ENCODE data around the gene SLCO2A1. TPM values are rescaled to one million over a fixed set of nuclear protein-coding genes. Genes with fewer than 3 reads are reported as not detected.

SLCO2A1 gene
- total and polyA plus RNA-seq, 3 donors from 2014 or later: 2.2 to 5.3 (median 2.5) TPM

DNA sequence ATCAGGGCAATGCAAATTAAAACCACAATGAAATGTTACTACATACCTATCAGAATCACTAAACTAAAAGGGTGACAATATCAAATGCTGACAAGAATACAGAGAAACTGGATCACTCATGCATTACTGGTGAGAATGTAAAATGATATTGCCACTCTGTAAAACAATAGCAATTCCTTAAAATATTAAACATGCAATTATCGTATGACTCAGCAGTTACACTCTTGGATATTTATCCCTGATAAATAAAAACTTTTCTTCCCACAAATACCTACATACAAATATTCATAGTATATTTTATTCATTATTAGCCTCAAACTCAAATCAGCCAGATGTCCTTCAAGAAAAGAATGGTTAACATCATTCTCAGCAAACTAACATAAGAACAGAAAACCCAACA lies 108.1 kb downstream of the SLCO2A1 start:
- H3K36me3 ChIP-seq (ENCODE audit: low read depth, missing control alignments): no peaks in the 10 kb centered on the region

DNA sequence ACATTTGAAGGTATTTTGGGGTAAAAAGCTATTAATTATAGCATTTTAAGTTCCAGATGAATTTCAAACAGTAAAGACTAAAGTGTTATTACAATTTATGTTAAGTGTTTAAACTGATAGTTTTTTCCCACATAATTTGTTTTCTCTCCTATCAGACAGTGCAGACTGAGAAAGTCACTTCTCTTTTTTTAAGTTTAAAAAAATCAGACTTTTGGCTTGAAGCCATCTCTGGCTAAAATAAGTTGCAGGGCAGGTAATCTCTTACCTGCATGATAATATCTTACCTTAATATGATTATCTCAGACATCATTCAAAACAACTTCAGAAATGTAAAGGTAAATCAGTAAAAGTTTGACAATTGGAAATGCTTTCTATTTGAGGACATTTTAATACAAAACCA lies 112.6 kb downstream of the SLCO2A1 start:
- Histone ChIP-seq H3K36me3 (ENCODE audit: low read depth, missing control alignments) (no peaks in the 10 kb centered on the region), H3K27me3 (no peaks in the 10 kb centered on the region), H3K27ac (no peak overlapping the region), H3K9me3 (no peaks in the 10 kb centered on the region), H3K4me3 (no peak overlapping the region), H3K4me1 (no peaks in the 10 kb centered on the region)
- intact Hi-C loops (cut with DNase I; ENCODE audit: low total_unique reads): no loop called here
- TF ChIP-seq POLR2A (IDR thresholded peaks at IDR 0.05): no peak
- TF ChIP-seq, protein P1, sequence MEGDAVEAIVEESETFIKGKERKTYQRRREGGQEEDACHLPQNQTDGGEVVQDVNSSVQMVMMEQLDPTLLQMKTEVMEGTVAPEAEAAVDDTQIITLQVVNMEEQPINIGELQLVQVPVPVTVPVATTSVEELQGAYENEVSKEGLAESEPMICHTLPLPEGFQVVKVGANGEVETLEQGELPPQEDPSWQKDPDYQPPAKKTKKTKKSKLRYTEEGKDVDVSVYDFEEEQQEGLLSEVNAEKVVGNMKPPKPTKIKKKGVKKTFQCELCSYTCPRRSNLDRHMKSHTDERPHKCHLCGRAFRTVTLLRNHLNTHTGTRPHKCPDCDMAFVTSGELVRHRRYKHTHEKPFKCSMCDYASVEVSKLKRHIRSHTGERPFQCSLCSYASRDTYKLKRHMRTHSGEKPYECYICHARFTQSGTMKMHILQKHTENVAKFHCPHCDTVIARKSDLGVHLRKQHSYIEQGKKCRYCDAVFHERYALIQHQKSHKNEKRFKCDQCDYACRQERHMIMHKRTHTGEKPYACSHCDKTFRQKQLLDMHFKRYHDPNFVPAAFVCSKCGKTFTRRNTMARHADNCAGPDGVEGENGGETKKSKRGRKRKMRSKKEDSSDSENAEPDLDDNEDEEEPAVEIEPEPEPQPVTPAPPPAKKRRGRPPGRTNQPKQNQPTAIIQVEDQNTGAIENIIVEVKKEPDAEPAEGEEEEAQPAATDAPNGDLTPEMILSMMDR (IDR thresholded peaks at IDR 0.05): no peak
- DNase-seq: no peak

More for the DNA sequence above, 108.1 kb downstream of the SLCO2A1 start:
- Histone ChIP-seq H3K4me1 (no peaks in the 10 kb centered on the region), H3K27me3 (no peaks in the 10 kb centered on the region), H3K9me3 (no peaks in the 10 kb centered on the region), H3K27ac (no peak overlapping the region), H3K4me3 (no peak overlapping the region)
- TF ChIP-seq, protein P1 (IDR thresholded peaks at IDR 0.05): no peak
- no peak for TF ChIP-seq POLR2A (IDR thresholded peaks at IDR 0.05)
- intact Hi-C loops (cut with DNase I; ENCODE audit: low total_unique reads): no loop called here
- WGBS, 2 donors: 95 to 97% methylated on average over 1 of the region's 1 CpG
- no peak for DNase-seq

DNA sequence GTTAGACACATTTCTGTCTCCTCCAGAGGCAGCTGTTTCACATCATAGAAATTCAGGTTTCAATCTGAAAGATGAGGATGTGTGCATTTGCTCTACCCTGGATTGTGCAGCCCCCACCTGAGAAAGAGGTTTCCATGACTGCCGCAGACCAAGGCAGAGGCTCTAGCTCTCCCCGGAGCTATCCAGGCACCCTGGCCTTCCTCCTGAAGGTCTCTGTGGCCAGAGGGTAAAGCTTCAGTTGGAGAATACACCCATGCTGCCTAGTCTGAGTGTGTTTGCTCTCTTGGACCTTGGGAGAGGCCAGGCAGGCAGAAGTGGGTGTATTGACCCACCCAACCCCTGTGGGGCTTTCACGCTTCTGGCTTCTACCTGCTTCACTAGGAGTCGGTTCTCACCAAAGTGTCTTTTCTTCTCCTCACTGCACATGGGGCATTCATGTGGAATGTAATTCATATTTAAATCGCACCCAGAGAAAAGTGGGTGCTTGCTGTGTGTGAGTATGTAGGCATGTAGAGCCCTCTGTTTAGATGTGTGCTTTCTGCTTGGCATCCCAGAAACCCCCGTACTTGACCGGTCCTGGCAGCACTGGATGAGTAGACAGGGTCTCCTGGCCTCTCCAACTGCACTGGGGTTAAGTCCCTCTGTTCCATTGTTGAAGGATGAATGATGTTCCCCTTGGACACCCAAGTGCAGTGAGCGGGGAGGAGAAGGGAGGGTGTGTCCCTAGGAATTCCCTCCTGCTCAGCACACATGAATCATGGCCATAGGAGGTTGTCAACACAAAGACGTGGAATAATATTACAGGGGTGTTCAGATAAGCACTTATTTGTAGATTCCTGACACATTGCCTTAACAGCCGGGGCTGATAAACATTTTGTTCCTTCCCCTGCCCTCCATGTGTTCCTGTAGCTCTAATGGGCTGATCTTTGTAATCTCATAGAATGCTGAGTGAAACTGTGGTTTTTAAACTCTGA lies 113.8 kb downstream of the SLCO2A1 start:
- no peak overlapping the region for H3K27ac ChIP-seq
- H3K27me3 ChIP-seq: no peaks in the 10 kb centered on the region
- no peaks in the 10 kb centered on the region for H3K9me3 ChIP-seq
- DNase-seq: no peak
- H3K4me1 ChIP-seq: no peaks in the 10 kb centered on the region
- H3K4me3 ChIP-seq: no peak overlapping the region
- intact Hi-C loops (cut with DNase I; ENCODE audit: low total_unique reads): no loop called here
- H3K36me3 ChIP-seq (ENCODE audit: low read depth, missing control alignments): no peaks in the 10 kb centered on the region
- WGBS, 2 donors: 84 to 90% methylated on average over 10 of the region's 10 CpGs
- TF ChIP-seq, protein P1 (IDR thresholded peaks at IDR 0.05): no peak
- TF ChIP-seq POLR2A (IDR thresholded peaks at IDR 0.05): no peak

DNA sequence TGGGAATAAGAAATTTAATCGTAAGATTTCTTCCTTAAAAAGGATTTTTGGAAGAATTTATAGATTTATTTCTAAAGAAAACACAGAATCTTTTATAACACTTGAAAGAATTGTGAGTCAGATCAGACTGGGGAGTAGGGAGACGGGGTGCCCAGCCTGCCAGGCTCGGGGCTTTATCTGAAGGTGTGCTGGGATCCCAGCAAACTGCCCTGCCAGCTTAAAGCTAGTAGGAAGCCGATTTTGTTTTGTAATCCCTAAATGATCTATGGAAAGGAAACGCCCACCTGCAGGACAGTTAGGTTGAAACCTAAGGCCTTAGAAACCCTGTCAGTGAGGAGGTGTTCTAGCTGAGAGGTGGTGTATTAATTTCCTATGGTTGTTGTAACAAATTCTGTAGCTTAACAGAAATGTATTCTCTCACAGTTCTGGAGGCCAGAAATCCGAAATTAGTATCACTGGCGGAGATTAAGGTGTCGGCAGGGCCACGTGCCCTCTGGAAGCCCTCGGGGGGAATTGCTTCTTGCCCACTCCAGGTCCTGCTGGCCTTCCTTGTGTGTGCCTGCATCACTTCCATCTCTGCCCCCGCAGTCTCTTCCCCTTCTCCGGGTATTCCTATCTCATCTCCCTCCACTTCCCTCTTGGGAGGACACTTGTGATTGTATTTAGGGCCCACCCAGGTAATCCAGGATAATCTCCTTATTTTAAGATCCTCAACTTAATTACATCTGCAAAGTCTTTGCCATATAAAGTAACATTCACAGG lies 114.7 kb downstream of the SLCO2A1 start:
- intact Hi-C loops (cut with DNase I; ENCODE audit: low total_unique reads): no loop called here
- H3K27me3 ChIP-seq: no peaks in the 10 kb centered on the region
- no peak for DNase-seq
- WGBS, 2 donors: 76 to 83% methylated on average over 12 of the region's 12 CpGs
- no peak overlapping the region for H3K27ac ChIP-seq
- H3K9me3 ChIP-seq: no peaks in the 10 kb centered on the region
- no peaks in the 10 kb centered on the region for H3K4me1 ChIP-seq
- TF ChIP-seq, protein P1 (IDR thresholded peaks at IDR 0.05): no peak
- no peak for TF ChIP-seq POLR2A (IDR thresholded peaks at IDR 0.05)
- H3K36me3 ChIP-seq (ENCODE audit: low read depth, missing control alignments): no peaks in the 10 kb centered on the region
- no peak overlapping the region for H3K4me3 ChIP-seq

Data from testis (tissue), 3 donors.